ENCODE results near the gene MTMR6. TPM values are rescaled to one million over a fixed set of nuclear protein-coding genes. Genes with fewer than 3 reads are reported as not detected.

MTMR6 gene
- polyA plus RNA-seq, 3 donors from 2014 or later = 10.4 to 18.1 (median 16.2) TPM

DNA sequence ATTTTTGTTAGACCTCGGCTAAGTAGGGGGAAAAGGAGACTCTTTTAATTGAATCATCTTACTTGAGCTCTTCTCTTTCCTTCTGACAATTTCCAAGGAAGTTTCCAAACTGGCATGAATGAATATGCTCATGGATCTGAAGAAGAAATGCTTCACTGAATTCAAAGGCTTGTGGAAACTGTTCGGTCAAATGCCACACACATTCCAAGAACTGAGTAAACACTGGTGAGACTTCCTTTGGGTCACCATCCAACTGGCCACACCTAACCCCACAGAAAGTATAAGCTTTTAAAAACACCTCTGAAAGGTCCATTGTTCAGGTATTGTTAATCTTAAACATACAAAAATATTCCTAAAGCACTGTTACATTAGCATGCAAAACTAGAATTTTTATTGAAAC lies 33.6 kb downstream of the MTMR6 start:
- Mint-ChIP-seq H3K36me3 (peaks cover 8 to 65% (median 44%) of the 10 kb centered on the region in 3 donors), H3K4me1 (no peaks in the 10 kb centered on the region), H3K27me3 (ENCODE audit: low read depth in 3 of 3) (no peaks in the 10 kb centered on the region), H3K9me3 (no peaks in the 10 kb centered on the region), H3K27ac (peak overlapping the region in 1 of 6 donors; percentile 40), H3K4me3 (no peak overlapping the region)
- DNase-seq = no peak

DNA sequence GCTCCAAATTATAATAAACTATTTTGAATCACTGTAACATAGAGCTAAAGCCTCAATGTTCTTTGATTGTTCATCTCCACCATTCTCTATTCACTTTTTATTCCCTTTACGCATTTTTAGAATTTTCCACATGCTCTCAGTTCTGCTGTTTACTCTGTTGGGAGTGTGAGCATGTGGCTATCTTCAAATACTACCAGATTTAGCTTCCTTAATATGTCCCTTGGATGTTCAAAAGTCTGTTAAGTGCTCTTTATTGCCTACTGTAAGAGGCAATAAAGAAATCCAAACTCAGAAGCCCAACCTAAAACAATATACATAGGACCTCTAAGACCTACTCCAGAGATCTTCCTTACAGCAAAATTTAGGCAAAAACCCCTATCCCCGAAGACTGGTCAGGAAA lies 34.5 kb downstream of the MTMR6 start:
- H3K4me3 Mint-ChIP-seq = no peak overlapping the region
- no peaks in the 10 kb centered on the region for H3K9me3 Mint-ChIP-seq
- H3K27ac Mint-ChIP-seq = no peak overlapping the region
- H3K4me1 Mint-ChIP-seq = no peaks in the 10 kb centered on the region
- no peak for DNase-seq
- H3K36me3 Mint-ChIP-seq = peaks cover 8 to 64% (median 44%) of the 10 kb centered on the region in 3 donors
- H3K27me3 Mint-ChIP-seq (ENCODE audit: low read depth in 3 of 3) = no peaks in the 10 kb centered on the region

DNA sequence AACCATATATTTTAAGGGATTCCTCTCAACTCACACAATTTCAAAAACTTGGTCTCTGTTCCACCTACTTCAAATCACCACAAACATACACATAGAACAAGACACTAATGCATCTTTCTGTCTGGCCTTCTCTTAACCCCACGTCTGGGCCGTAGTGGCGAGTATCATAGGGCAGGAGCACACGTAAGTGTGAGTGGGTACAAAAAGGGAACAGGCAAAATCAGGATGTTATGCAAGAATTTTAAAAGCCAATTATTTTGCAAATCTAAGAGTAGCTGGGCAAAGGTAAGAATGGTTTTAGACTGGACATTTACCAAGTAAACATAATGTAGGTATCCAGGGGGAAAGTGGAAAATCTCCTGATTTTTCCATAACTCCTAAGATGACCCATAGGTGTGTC lies 35.1 kb downstream of the MTMR6 start:
- no peak overlapping the region for H3K4me3 Mint-ChIP-seq

DNA sequence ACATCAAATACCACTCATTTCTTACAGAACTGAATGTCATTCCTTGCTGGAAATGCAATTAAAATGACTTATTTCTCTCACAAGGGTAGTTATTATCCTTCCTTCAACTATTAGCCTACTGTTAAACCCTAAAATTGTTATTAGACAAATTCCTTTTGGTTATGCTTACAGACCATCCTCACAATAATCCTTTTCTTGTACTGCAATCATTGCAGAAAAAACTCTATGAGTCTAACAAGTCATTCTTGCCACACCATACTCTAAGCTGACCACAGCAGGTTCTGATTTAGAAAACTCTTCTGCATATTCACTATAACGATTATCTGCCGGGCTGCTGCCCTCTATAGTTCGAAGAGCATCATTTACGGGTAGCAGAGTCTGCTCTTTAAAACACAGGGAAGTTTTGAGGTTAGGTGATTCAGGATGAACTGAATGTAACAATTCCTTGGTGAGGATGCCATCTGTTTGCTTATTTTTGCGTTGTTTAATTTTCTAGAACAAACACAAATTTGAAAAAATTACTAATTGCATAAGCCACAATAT lies 38.2 kb downstream of the MTMR6 start:
- Mint-ChIP-seq H3K4me1 (no peaks in the 10 kb centered on the region), H3K36me3 (peaks cover 17 to 45% (median 28%) of the 10 kb centered on the region in 3 donors), H3K27me3 (ENCODE audit: low read depth in 3 of 3) (no peaks in the 10 kb centered on the region), H3K4me3 (no peak overlapping the region), H3K27ac (no peak overlapping the region), H3K9me3 (no peaks in the 10 kb centered on the region)
- no peak for DNase-seq

More for the DNA sequence above, 35.1 kb downstream of the MTMR6 start:
- no peak for DNase-seq
- H3K27ac Mint-ChIP-seq = peak overlapping the region in 1 of 6 donors; percentile 33
- H3K27me3 Mint-ChIP-seq (ENCODE audit: low read depth in 3 of 3) = no peaks in the 10 kb centered on the region
- H3K9me3 Mint-ChIP-seq = no peaks in the 10 kb centered on the region
- H3K36me3 Mint-ChIP-seq = peaks cover 8 to 59% (median 39%) of the 10 kb centered on the region in 3 donors
- H3K4me1 Mint-ChIP-seq = no peaks in the 10 kb centered on the region

DNA sequence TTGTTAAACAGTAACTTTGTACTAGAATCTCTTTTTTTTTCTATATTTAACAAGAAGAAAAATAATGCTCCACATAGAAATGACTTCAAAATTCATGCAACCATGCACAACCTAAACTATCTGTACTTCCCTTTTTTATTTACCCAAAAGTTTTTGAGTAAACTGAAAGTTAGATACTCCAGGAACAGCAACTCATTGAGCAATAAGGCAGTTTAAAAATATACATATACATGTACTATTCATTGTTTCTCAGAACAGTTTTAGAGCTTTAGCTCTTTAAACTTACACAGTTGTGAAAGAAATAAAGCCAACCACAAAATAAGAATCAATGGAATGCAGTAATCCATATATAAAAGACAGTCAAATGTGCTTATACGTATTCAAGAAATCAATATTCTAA lies 39.2 kb downstream of the MTMR6 start:
- Mint-ChIP-seq H3K4me3 (no peak overlapping the region), H3K27me3 (ENCODE audit: low read depth in 3 of 3) (no peaks in the 10 kb centered on the region), H3K4me1 (no peaks in the 10 kb centered on the region), H3K27ac (no peak overlapping the region), H3K36me3 (peaks cover 17 to 43% (median 25%) of the 10 kb centered on the region in 3 donors), H3K9me3 (no peaks in the 10 kb centered on the region)
- no peak for DNase-seq

DNA sequence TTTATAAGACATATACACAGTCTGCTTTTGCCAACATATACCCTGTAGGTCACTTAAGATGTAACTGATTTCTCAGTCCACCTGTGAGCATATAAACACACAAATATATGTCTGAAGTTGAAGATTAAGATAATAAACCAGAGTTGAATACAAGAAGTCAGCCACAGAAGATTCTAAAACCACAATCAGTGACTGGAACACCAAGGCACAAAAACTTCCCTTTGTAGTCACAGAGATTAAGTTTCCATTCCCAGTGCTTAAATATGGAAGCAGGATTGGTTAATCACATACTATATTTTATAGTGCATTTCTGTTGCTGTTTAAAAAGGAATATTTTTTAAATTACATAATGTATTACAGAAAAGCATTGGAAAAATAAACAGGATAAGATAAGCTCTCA lies 39.9 kb downstream of the MTMR6 start:
- no peak for DNase-seq
- Mint-ChIP-seq H3K27me3 (ENCODE audit: low read depth in 3 of 3) (no peaks in the 10 kb centered on the region), H3K27ac (no peak overlapping the region), H3K4me3 (no peak overlapping the region), H3K36me3 (peaks cover 17 to 39% (median 25%) of the 10 kb centered on the region in 3 donors), H3K4me1 (no peaks in the 10 kb centered on the region), H3K9me3 (no peaks in the 10 kb centered on the region)

DNA sequence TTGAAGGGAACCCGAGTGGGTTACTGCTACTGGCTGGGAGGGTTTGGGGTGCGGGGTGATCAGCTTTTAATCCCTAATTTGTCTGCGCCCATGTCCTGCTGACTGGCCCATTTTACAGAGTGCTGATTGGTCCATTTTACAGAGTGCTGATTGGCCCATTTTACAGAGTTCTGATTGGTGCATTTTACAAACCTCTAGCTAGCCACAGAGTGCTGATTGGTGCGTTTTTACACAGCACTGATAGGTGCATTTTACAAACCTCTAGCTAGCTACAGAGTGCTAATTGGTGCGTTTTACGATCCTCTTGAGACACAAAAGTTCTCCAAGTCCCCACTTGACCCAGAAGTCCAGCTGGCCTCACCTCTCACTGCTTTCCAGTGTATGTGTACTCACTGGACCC lies 43.2 kb downstream of the MTMR6 start:
- no peaks in the 10 kb centered on the region for H3K9me3 Mint-ChIP-seq
- no peak overlapping the region for H3K4me3 Mint-ChIP-seq
- H3K27me3 Mint-ChIP-seq (ENCODE audit: low read depth in 3 of 3) = no peaks in the 10 kb centered on the region
- H3K27ac Mint-ChIP-seq = no peak overlapping the region
- peaks cover 13 to 32% (median 21%) of the 10 kb centered on the region in 3 donors for H3K36me3 Mint-ChIP-seq
- no peaks in the 10 kb centered on the region for H3K4me1 Mint-ChIP-seq
- DNase-seq = no peak

DNA sequence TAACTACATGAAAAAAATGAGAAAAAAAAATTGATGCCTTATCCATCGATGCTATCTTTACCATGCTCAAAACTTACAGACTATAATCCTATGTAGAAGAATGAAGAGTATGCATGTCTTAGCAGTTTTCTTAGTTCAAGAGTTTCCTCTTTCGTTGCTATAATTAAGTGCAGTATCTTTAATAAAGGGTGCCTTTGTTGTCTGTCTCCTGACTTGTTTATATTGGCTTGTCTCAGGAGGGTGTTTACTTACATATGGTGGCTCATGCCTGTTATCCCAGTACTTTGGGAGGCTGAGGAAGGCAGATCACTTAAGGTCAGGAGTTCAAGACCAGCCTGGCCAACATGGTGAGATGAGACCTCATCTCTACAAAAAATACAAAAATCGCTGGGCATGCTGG lies 44.3 kb downstream of the MTMR6 start:
- H3K27me3 Mint-ChIP-seq (ENCODE audit: low read depth in 3 of 3) = no peaks in the 10 kb centered on the region
- no peak overlapping the region for H3K4me3 Mint-ChIP-seq
- H3K9me3 Mint-ChIP-seq = no peaks in the 10 kb centered on the region
- H3K4me1 Mint-ChIP-seq = no peaks in the 10 kb centered on the region
- no peak for DNase-seq
- H3K36me3 Mint-ChIP-seq = peaks cover 13 to 32% (median 21%) of the 10 kb centered on the region in 3 donors
- no peak overlapping the region for H3K27ac Mint-ChIP-seq

DNA sequence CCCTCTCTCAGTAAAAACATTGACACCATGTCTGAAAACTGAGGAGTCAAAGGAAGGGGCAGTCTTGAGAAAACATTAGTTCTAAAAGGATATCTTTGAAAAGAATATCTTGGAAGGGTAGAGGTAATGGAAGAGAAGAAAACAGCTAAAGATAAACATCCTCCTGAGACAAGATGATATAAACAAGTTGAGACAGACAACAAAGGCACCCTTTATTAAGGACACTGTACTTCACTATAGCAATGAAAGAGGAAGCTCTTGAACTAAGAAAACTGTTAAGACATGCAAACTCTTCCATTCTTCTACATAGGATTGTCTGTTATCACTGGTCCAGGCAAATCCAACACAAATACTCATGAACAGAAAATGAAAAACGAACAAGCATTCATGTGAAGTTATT lies 46.3 kb downstream of the MTMR6 start:
- Mint-ChIP-seq H3K27ac (no peak overlapping the region), H3K4me1 (peaks cover 0 to 3% of the 10 kb centered on the region in 2 donors), H3K9me3 (no peaks in the 10 kb centered on the region), H3K4me3 (no peak overlapping the region), H3K27me3 (ENCODE audit: low read depth in 3 of 3) (peaks cover 0 to 3% (median 0%) of the 10 kb centered on the region in 3 donors), H3K36me3 (peaks cover 10 to 32% (median 25%) of the 10 kb centered on the region in 3 donors)
- no peak for DNase-seq

DNA sequence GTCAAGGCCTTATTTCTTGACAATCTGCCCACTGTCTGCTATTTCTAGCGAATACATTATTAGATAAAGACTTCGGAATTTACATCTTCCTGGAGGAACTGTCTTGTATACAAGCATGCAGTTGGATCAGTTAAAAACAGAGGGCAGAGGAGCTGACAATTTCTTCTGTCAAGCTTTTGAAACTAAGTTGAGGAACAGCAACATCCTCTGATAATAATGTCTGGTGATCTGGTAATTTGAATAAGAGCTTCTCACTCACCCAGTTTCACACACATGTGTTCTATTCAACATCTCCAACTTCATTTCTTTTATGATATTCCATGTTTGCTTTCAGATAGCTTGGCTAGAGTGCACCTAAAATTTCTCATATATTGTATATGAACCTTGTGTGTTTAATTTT lies 50.2 kb downstream of the MTMR6 start:
- Mint-ChIP-seq H3K27ac (no peak overlapping the region), H3K9me3 (no peaks in the 10 kb centered on the region), H3K27me3 (ENCODE audit: low read depth in 3 of 3) (peaks cover 0 to 4% (median 3%) of the 10 kb centered on the region in 3 donors), H3K36me3 (peaks cover 0 to 19% (median 14%) of the 10 kb centered on the region in 3 donors), H3K4me1 (peaks cover 0 to 3% of the 10 kb centered on the region in 2 donors), H3K4me3 (no peak overlapping the region)
- no peak for DNase-seq

DNA sequence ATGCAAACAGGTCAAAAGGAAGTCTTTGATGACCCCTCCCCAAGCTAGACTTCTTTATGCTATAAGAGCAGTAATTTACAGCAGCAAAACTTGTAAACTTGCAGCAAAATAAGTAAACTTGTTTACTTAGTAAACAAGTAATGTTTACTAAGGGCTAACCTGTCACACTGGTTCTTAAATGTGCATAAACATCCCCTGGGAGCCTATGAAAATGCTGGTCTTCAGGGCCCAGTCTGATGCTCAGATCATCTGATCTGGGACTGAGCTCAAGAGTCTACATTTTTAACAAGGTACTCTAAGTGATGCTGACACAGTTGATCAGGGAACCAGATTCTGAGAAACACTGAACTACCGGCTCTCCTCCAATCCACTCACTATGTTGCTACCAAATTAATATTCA lies 53.4 kb downstream of the MTMR6 start:
- Mint-ChIP-seq H3K4me3 (no peak overlapping the region), H3K9me3 (no peaks in the 10 kb centered on the region), H3K36me3 (peaks cover 0 to 11% (median 0%) of the 10 kb centered on the region in 3 donors), H3K27me3 (ENCODE audit: low read depth in 3 of 3) (peaks cover 0 to 5% (median 4%) of the 10 kb centered on the region in 3 donors), H3K4me1 (peaks cover 0 to 3% of the 10 kb centered on the region in 2 donors), H3K27ac (no peak overlapping the region)
- no peak for DNase-seq

DNA sequence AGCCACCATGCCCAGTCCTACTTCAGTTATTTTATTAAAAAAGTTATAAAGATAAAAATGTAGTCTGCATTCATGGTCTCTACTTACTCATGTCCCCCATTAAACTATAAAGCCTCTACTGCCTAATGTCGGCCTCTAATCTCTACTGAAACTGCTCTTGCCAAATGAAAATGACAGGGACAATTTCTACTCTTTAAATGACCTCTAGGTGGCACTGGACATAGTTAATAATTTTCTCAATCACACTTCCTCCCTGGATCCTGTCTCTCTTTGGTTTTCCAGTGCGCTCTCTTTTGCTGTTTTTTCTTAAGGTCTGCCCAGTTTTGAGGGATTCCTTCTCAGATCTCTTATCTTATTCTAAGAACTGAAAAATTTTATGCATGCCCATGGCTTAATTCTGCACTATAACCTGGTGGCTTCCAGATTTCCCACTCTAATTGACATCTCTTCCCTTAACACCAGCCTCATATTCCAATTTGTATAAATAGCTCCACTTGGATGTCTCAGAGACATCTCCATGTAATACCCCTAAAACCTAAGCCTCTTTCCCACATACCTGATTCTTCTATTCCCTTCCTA lies 54.3 kb downstream of the MTMR6 start:
- Mint-ChIP-seq H3K4me1 (peaks cover 0 to 3% of the 10 kb centered on the region in 2 donors), H3K36me3 (peaks cover 0 to 11% (median 0%) of the 10 kb centered on the region in 3 donors), H3K4me3 (no peak overlapping the region), H3K27ac (no peak overlapping the region), H3K9me3 (no peaks in the 10 kb centered on the region), H3K27me3 (ENCODE audit: low read depth in 3 of 3) (peaks cover under 1 to 7% (median 4%) of the 10 kb centered on the region in 3 donors)
- DNase-seq = peak in 1 of 3 donors; percentile 12

DNA sequence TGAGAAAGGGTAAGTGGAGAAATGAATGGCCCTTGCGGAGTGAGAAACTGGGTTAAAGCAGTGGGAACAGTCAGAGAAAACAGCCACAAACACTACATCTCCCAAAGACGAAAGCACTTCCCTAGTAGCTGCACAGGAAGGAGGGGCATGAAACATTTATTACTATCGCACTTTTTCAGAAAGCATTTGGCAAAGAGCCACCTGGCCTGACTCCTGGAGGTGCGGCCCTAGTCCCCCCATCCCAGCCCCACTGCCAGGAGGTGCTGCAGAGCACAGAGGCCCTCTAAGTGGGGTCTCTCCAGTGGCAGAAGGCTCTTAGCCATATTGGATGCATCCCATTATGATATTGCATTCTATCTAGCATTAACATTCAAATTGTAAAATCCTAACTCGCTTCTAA lies 55.8 kb downstream of the MTMR6 start:
- H3K27me3 Mint-ChIP-seq (ENCODE audit: low read depth in 3 of 3) = peaks cover 4 to 5% (median 4%) of the 10 kb centered on the region in 3 donors
- no peak overlapping the region for H3K4me3 Mint-ChIP-seq
- no peak for DNase-seq
- H3K9me3 Mint-ChIP-seq = no peaks in the 10 kb centered on the region
- H3K27ac Mint-ChIP-seq = no peak overlapping the region
- peaks cover 0 to 6% (median 0%) of the 10 kb centered on the region in 3 donors for H3K36me3 Mint-ChIP-seq
- no peaks in the 10 kb centered on the region for H3K4me1 Mint-ChIP-seq

DNA sequence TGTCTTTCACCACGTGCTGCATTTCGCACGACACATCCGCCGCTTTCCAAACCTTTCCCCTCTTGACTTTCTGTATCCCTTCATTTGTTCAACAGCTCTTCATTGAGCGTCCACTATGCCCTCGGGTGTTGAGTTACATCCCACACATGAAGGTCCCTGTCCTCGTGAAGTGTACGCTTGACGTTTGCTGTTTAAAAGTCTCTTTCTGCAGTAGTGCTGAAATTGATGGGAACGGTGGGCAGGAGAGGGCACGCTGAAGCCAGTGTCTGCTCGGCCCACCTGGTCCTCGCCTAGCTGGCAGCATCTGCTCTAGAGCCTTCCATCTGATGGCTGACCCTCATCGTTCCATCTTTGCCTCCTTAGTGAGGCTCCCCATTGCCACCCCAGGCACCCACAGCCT lies 59.6 kb downstream of the MTMR6 start:
- DNase-seq = no peak
- Mint-ChIP-seq H3K36me3 (peaks cover 0 to 4% (median 0%) of the 10 kb centered on the region in 3 donors), H3K4me3 (no peak overlapping the region), H3K9me3 (no peaks in the 10 kb centered on the region), H3K27ac (no peak overlapping the region), H3K27me3 (ENCODE audit: low read depth in 3 of 3) (peaks cover 2 to 12% (median 9%) of the 10 kb centered on the region in 3 donors), H3K4me1 (no peaks in the 10 kb centered on the region)

DNA sequence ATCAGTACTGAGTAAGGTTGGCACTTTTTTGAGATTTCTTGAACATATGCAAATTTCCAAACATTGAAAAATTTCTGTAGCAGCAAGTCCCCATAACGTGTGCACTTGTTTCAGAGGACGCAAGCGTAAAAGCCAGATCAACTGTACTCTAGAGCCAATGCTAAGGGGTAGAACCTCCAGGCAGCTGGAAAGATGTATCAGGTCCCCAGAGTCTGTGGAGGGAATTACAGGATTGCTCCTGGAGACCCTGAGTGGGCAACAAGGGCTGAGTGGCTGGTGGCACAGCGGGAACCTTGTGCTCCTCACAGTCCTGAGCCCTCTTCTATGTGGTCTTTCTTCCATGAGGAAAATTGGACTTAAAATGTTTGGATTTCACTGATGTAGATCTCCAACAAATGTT lies 61.3 kb downstream of the MTMR6 start:
- peaks cover 0 to 4% (median 0%) of the 10 kb centered on the region in 3 donors for H3K36me3 Mint-ChIP-seq
- peaks cover 2 to 15% (median 7%) of the 10 kb centered on the region in 3 donors for H3K27me3 Mint-ChIP-seq (ENCODE audit: low read depth in 3 of 3)
- no peak for DNase-seq
- H3K9me3 Mint-ChIP-seq = no peaks in the 10 kb centered on the region
- no peak overlapping the region for H3K27ac Mint-ChIP-seq
- H3K4me1 Mint-ChIP-seq = no peaks in the 10 kb centered on the region
- no peak overlapping the region for H3K4me3 Mint-ChIP-seq

All from immature natural killer cell (primary cell).